ENCODE results near the gene SUSD1.

GRCh38 chr9:112174222-112174964 lies 704 bp downstream of the SUSD1 start:
- no peak for TF ChIP-seq CTCF (IDR thresholded peaks at IDR 0.05)
- no peak for TF ChIP-seq POLR2AphosphoS5 (IDR thresholded peaks at IDR 0.05)
- no peak for TF ChIP-seq POLR2A (IDR thresholded peaks at IDR 0.05)
- no peak for TF ChIP-seq EP300 (IDR thresholded peaks at IDR 0.05)
